Measurements from ENCODE around the gene SERINC2.
A peak's percentile ranks its signal among the peaks of the same experiment; 100 is the strongest.
"Not testable (repeated sequence)": the region's sequence is repeated elsewhere in the genome, so short reads cannot be mapped to it uniquely, and the experiment has no call there.

Gene SERINC2

GRCh38 chr1:31386576-31387243, 26.3 kb upstream of the SERINC2 start:
- DNase-seq, result not testable (repeated sequence)

- DNase-seq, result no peak
Observed at GRCh38 chr1:31387612-31388011, 25.4 kb upstream of the SERINC2 start.

DNA sequence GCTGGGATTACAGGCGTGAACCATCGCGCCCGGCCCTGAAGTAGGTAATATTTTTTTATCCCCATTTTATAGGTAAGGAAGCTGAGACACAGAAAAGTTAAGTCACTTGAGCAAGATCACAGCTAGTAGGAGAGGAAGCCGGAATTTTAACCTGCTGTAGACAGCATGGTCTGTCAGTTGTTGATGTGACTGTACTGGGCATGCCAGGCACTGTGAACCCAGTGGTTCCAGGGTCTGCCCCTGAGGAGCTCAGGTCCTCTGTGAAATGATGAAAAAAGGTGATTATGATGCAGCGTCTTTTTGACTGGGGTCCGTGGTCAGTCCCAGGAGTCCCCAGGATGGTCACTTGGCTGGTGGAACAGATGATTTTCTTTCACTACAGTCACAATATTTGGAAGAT, 23.4 kb upstream of the SERINC2 start:
- DNase-seq, result no peak

DNA sequence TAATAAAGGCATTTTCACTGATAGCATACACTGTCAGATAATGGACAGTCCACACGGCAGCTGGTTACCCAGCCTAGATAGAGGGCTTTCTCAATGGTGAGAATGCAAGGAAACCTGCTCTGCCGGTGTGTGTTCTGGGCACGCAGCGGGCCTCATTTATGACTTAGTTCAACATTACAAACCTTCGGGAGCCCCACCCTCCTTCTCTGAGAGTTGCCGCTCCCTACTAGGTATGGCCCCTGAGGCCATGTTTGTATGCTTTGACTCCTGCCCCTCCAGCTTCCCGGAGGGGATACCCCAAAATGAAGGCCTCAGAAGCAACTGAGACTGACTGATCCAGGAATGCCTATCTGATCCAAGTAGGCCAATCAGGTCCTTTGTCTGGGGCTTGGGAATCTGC, 22.9 kb upstream of the SERINC2 start:
- no peak for DNase-seq

GRCh38 chr1:31393463-31393862, 19.6 kb upstream of the SERINC2 start:
- DNase-seq, result no peak

DNA sequence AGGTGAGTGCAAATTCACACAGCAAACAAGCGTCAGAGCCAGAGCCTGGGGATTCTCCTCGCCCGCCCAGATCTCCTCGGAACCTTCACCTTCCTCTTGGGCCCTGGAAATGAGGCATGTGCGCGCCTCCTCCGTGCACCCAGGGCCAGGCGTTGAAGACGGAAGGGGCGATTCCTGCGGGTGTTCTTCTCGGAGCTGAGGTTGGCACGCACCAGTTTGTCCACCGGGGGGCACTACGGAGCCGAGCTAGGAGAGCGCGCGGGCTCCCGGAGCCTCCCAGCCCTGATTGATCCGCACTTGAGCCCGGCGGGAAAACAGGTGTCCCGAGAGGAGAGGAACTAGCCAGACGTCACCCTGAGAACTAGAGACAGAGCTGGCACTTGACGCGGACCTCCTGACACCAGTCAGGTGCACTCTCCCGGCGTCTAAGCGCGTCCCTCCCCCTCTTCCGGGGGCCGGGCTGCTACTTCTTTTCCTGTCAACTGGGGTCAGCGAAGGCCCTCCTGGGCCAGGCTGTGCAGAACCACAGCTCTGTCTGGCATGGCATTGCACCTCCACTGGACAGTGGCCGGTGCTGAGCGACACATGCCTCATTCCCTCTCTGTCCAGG, 18.3 kb upstream of the SERINC2 start:
- peak; percentile 94 to 96 for DNase-seq

GRCh38 chr1:31396633-31397351, 16.2 kb upstream of the SERINC2 start:
- DNase-seq, result no peak

GRCh38 chr1:31397360-31398095, 15.5 kb upstream of the SERINC2 start:
- DNase-seq, result no peak

- DNase-seq, result no peak
Observed at GRCh38 chr1:31398246-31398645, 14.8 kb upstream of the SERINC2 start.

GRCh38 chr1:31399976-31400375, 13.0 kb upstream of the SERINC2 start:
- DNase-seq, result no peak

- no peak for DNase-seq
Observed at GRCh38 chr1:31400393-31400792, 12.6 kb upstream of the SERINC2 start.

- no peak for DNase-seq
Observed at GRCh38 chr1:31401241-31401640, 11.8 kb upstream of the SERINC2 start.

GRCh38 chr1:31405578-31406245, 7.3 kb upstream of the SERINC2 start:
- no peak for DNase-seq

DNA sequence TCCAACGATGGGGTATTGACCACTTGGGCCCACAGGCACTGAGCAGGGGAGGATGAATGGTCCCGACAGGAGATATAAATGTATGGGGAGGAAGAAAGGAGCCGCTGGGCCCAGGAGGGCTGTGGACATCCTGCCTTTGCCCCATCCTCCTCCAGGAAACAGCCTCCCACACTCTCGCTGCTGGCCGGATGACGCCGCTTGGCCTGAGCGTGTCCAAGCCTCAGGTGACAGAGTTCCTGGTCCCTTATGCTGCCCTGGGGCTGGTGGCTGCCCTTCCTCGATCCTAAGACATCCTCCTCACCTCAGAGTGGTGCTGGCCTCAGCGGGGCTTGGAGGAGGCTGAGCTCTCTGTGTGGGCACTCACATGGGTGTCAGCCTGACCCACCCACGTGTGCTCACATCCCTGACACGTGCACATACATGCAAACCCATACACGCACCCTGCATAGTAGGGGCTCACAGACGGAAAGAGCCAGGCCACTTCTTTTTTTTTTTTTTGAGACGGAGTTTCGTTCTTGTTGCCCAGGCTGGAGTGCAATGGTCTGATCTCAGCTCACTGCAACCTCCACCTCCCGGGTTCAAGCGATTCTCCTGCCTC, 5.9 kb upstream of the SERINC2 start:
- DNase-seq, result no peak

GRCh38 chr1:31408788-31409318, 4.2 kb upstream of the SERINC2 start:
- DNase-seq, result no peak

GRCh38 chr1:31409946-31410858, 2.8 kb upstream of the SERINC2 start:
- no peak for DNase-seq

- no peak for DNase-seq
Observed at GRCh38 chr1:31410871-31411270, 2.1 kb upstream of the SERINC2 start.

GRCh38 chr1:31412205-31412604, 808 bp upstream of the SERINC2 start:
- DNase-seq, result peak; percentile 44 to 71

- DNase-seq, result peak in 1 of 2 experiments; percentile 31
Observed at GRCh38 chr1:31413405-31414001, 490 bp downstream of the SERINC2 start.

DNA sequence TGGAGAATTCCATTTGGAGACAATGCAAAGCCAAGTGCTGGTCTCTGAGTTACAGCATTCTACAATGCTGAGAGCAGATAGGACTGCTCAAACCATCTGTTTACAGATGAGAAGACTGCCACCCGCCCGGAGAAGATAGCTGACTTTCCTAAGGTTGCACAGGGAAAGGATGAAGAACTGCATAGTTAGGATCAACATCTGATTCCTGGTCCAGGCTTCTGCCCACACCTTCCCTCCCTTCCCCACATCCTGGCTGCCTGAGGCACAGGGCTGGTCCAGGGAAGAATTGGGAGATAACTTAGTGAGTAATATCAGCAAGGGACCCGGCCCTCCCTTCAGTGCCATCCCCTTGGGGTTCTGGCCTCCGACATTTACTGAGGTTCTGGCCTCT, 2.0 kb downstream of the SERINC2 start:
- DNase-seq, result no peak

DNA sequence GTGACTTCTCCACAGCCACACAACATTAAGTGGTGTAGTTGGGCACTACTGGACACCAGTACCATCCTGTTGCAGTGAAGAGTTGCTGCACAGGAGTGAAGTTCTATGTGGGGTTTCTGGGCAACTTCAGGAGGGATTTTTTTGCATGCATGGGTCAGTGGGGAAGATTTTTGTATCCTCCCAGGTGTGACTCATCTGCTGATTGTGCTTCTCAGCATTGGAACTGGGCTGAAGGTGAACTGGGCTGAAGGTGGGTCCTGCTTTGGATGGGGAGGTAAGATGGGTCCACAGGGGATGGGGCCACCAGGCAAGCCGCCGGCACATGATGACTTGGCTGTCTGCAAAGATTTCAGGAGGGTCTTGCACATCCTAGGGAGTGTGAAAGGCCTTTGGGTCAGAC, 2.6 kb downstream of the SERINC2 start:
- DNase-seq, result no peak

Measured in NCI-H524 (cell line).